ENCODE results near the gene TEKT3. TPM values are rescaled to one million over a fixed set of nuclear protein-coding genes. Genes with fewer than 3 reads are reported as not detected.

The TEKT3 gene
- 1.2 TPM for total RNA-seq

DNA sequence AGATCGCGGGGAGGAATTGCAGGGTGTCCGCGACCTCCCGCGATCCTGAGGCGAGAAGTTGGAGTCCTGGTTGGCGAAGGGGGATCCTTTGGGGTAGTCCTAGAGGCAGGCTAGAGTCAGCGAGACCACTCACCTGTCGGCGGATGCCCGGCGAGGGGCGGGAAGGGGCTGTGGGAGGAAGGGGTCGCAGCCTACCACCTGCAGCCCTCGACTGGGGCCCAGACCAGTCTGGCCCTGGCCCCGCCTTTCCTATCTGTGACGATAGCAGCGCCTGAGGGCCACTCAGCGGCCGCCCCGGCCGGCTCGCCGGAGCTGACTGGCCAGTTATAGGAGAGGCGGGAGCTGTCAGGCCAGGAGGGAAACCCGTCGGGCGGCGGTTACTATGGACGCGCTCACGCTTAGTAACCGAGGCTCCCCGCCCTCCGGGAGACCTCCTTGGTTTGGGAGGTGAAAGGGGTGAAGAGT, at the start of gene TEKT3:
Gene TEKT3 (minus strand): TSS at position 213 of the 465 bp plus-strand sequence. CDS start 10,012 bp downstream, outside the sequence.
- DNase-seq = peak; percentile 37

DNA sequence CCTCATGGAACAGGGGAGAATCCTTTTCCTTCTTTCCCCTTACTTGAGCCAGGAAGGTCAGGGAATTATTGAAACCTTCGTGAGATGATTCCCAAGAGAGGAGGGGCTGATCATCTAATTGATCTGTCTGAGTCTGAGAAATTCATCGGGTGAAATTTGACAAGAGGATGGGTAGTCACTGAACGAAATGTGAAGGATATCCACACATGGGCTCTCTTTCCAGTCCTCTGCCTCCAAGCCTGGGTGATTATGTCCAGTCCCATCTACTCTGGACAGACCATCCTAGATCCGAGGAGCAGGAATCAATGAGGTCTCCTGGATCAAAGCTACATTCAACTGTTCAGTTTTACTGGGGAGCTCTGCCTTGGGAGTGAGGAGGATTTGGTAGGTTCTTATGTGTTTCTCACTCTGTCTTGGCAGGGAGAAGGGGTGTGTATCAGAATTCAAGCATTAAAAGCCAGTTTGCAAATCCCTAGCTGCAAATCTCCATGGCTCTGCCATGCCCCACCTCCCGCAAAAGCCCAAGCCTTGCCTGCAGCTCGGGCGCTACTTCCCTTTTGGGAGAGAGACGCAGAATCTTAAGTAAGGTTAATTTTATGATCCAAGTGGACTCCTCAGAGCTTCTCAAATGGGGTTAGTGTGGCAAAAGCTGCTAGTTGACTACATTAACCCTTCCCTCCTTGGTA, 47.1 kb upstream of the TEKT3 start:
- DNase-seq = no peak

DNA sequence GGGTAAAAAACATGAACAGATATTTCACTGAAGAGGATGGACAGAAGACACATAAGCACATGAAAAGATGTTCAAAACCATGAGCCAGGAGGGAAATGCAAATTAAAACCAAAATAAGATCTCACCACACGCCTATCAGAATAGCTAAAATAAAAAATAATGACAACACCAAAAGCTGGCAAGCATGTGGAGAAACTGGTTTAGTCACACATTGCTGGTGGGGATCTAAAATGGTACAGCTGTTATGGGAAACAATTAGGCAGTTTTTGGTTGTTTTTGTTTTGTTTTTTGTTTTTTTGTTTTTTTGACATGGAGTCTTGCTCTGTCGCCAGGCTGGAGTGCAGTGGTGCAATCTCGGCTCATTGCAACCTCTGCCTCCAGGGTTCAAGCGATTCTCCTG, 44.7 kb upstream of the TEKT3 start:
- DNase-seq = no peak

GRCh38 chr17:15385305-15385704, 43.9 kb upstream of the TEKT3 start:
- no peak for DNase-seq

DNA sequence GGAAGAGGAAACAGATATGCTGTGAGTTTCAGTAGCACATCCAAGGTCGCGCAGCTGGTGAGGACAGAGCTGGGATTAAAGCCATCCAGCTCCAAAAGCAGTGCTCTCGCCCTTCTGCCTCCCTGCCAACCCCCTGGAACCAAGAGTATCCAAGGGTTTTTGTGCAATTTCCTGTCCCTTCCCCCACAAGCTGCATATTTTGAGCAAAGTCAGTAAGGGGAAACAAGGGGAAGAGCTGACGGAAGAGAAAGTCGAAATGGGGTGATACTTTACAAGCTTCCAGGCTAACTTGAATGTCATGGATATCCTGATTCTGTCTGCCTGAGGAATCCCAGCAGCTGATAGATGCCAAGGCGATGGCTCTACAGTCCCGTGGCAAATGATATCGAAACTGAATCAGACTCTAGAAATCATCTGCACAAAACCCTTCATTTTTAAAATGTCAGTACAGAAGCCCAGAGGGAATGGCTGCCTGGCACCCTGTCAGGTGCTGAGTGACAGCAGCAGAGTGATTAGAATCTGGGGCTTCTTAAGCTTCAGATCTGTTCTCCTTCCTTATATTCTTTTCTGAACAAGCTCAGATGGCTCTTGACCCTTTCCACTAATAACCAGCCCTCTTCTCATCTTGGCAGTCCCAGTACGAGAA, 42.9 kb upstream of the TEKT3 start:
- DNase-seq = peak; percentile 6

- DNase-seq = no peak
These were observed 41.5 kb upstream of the TEKT3 start for GRCh38 chr17:15382914-15383313.

GRCh38 chr17:15381707-15382106, 40.3 kb upstream of the TEKT3 start:
- no peak for DNase-seq

GRCh38 chr17:15380446-15380845, 39.0 kb upstream of the TEKT3 start:
- DNase-seq = no peak

DNA sequence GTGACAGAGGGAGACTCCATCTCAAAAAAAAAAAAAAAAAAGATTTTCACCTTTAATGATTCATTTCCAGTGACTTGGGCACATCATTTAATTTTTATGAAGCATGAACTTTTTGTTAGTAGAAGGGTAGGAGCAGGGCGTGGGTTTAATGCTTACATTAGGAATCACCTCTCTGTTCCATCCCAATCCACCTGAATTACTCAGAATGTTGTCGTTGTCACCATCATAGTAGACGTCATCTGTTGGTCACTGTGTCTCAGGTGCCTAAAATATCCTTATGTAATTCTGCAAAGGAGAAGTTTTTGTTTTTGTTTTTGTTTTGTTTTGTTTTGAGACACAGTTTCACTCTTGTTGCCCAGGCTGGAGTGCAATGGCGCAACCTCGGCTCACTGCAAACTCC, 38.3 kb upstream of the TEKT3 start:
- DNase-seq = no peak

- no peak for DNase-seq
These were observed 36.8 kb upstream of the TEKT3 start for GRCh38 chr17:15378243-15378642.

DNA sequence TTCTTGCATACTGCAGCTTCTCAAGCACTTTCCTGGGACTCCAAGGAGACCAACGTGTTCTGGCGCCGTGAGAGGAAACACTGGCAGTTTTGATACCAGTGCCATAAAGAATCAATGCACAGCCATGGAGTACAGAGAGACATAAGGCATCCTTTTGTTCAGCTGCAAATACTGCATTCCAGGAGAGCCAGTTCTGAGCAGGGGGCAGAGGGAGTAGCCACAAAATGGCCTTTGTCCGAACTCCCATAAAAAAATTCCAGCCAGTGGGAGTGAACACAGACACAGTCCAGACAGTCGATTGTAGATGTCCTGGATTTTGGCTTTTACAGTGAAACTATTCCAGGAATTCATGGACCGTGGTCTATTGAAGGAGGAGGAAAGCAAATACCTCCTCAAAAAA, 36.2 kb upstream of the TEKT3 start:
- peak; percentile 22 for DNase-seq

- DNase-seq = no peak
These were observed 35.8 kb upstream of the TEKT3 start for GRCh38 chr17:15377200-15377599.

DNA sequence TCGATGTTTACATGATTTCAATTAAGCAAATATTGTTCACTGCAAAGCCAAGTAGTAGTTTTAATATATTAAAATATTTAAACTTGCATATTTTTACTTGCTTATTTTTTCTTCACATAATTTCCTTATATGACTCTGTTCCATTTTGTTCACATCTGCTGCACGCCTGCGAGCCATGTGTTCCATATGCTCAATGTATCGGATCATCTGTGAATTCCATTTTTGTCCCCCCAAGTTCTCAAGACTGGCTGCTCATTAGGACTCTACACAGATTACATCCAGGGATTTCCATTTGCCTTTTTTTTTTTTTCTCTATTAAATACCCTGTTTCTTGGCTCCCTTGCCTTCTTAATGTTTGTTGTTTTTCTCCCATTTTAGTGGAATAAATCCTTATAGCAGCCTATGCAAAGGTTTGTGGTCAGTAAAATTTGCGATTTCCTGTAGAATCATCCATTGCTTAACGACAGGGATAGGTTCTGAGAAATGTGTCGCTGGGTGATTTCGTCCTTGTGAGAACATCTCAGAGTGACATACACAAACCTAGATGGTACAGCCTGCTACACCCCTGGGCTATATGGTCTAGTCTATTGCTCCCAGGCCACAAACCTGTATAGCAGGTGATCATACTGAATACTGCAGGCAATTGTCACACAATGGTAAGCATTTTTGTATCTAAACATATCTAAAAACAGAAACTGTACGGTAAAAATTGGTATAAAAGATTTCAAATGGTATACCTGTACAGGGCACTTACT, 30.2 kb upstream of the TEKT3 start:
- no peak for DNase-seq

GRCh38 chr17:15368600-15368999, 27.2 kb upstream of the TEKT3 start:
- DNase-seq = no peak

DNA sequence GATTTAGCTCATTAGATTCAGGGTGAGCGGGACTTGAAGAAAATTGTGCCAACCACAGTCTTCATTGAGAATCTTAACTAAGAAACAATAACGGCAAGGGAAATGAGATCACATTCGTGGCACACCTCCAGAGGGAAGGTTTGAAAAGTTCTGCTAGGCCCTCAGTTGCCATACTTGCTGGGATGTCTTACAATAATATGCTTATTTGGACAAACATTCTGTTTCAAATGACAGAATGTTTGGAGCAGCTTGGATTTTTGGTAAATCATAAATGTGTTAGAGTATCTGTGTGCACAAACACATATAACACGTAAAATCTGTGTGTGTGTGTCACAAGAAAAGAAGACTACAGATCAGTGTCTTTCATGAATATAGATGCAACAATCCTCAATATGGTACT, 24.6 kb upstream of the TEKT3 start:
- no peak for DNase-seq

DNA sequence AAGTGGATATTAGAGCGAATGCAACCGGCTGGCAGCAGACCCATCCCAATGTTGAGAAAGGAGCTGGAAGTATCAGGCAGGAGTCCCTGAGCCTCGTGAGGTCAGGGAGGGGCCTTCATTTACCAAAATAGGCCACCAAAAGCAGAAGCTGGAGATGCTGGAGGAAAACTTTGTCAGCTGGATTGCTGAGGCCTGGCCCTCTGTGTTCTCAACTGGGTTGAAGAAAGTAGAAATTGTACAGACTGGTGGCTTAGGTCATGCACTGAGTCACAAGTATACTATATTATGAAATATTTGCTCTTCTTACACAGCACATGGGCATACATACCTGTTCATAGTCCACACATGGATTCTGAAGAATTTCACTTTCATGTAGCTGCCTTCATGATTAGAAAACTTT, 23.2 kb upstream of the TEKT3 start:
- DNase-seq = no peak

- DNase-seq = no peak
These were observed 22.3 kb upstream of the TEKT3 start for GRCh38 chr17:15363702-15364101.

DNA sequence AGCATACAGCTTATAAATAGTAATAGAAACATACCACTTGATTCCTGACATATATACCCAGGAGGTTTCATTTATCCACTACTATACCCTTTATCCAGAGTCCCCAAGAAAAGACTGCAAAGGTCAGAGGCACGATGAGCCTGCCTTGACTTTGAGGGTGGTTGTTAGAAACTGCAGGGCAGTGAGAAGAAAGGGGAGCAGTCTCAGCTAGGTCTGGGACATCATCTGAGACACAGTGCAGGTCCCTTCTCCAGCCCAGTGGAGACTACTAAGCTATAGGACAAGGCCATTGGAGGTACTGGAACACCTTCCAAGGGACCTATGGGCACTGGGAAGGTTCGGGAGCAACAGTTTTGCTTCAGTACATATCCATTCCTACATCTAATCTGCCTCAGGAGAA, 20.2 kb upstream of the TEKT3 start:
- no peak for DNase-seq

DNA sequence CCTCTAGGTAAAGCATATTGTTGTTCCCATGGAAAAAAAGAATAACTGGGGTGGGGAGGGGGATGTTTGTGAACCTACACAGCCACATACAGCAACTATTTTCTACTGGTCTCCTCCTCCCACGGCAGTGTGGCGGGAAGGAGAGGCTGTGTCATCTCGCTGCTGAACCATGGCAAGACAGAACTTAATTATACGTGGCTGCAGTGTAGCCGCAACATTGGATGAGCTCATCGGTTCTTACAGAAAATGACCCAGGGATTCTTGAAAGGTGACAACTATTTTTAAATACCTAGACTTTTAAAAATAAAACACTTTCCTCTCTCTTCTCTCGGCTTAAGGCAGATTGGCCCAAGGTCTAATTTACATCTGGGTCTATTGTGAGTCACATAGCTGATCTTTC, 19.8 kb upstream of the TEKT3 start:
- no peak for DNase-seq

- DNase-seq = no peak
These were observed 12.9 kb upstream of the TEKT3 start for GRCh38 chr17:15354256-15354655.

DNA sequence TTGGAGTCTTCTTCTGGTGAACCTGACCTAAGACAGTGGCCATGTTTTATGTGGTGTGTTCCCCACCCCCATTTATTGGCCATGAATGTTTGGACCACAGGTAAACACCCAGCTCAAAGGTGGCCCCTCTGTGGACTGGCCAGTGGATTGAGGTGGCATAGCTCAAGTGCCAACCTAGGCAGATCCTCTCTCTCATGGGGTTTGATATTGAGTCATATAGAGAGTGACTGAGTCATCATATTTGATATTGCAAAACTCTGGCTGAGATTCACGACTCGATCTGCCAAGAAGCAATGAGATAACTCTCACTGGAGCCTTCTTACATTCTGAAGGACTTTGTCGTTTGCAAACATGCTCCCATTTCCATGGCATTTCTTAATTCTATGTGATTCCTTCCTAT, 10.5 kb upstream of the TEKT3 start:
- no peak for DNase-seq

GRCh38 chr17:15351478-15351840, 10.1 kb upstream of the TEKT3 start:
- no peak for DNase-seq

DNA sequence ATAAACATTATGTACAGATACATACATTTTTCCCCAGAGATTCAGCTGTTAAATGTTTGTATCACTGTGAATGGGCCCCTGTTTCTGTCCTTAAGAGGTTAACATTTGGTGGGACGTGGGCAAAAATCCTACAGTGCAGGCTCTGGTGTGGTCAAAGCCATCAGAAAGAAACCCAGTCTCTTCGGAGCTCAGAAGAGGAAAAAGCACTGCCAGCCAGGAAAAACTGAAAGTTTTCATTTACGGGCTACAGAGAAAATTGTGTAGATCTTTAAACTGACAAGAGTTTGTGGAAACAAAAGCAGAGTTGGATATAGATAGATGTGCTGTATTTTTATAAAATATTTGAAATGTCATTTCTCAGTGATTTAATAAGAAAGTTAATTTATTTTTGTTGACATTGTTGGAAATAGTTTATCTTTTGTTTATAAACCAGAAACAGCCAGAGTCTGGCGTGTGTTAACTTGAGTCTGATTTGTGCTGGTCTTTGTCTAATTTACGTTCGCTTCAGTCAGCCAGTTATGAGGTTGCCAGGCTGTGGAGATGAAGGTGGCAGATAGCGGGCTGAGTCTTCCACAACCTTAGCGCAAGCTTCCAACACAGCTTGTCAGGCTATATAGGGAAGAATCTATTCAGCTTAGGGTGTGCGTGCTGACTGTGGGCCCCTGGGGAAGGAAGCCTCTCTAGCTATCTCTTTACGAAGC, 9.5 kb upstream of the TEKT3 start:
- DNase-seq = no peak

Data from occipital lobe (tissue), 2 donors.